GM19351 (cell line): ENCODE measurements around the gene JAG1.

Source experiments
- ATAC-seq: cut with Tn5 transposase; IDR thresholded peaks from one replicate; pipeline ENCODE4 v1.9.1; 2021; ENCODE audit warnings: mild to moderate bottlenecking, moderate library complexity; ENCODE audit not compliant: unreplicated experiment

JAG1 gene

DNA sequence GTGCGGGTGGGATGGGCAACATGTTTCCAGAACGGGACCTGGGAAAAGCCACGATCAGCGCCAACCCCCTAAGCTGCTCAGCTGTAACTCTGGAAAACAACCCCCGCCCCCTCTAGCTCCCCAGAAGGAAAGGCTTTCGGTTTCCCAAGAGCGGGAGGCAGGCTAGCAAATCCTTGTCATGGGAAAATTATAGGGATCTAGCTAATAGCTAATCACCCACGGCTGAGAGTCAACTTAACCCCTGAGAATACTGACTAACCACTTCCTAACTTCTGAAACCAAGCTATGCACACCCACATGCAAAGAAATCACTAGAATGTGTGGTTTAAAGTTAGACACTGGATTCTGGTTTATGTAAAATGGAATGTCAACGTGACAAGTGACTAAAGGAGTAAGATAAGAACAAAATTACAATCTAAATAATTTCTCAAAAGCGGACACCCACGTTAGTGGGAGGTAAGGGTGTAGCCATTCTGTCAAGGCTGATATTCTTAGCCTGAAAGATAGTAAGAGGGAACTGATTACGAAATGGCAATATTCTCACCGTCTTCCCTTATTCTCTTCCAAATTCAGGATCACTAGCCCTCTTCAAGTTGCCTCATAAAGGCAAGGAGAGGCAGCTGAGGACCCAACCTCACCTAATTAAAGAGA, 20.1 kb downstream of the JAG1 start:
- ATAC-seq: peak; percentile 63

DNA sequence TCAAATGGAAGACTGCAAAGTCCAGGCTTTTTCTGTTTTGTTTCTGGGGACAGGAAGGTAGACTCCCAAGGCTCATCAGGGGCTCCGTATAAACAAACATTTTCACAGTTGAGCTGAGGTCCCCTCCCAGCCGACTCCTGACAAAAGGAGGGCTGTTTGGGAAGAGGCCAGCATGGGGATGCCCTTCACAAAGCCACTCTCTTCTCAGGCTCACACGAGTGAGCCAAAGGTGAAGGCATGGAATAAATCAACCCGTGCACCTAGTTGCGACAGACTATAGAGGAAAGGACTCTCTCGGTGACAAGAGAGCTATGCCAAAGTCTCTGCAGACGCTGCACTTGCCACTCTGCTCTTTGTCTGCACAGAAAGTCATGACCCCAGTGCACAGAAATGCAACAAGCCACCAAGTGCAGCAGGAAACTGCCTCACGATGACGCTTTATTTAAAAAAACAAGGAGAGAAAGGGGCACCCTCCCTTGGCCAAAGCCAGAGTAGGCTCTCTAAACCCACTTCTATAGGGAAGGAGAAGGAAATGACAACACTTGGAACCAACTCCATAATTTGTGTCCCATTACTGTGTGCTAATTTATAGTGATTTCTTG, 21.0 kb downstream of the JAG1 start:
- no peak for ATAC-seq

DNA sequence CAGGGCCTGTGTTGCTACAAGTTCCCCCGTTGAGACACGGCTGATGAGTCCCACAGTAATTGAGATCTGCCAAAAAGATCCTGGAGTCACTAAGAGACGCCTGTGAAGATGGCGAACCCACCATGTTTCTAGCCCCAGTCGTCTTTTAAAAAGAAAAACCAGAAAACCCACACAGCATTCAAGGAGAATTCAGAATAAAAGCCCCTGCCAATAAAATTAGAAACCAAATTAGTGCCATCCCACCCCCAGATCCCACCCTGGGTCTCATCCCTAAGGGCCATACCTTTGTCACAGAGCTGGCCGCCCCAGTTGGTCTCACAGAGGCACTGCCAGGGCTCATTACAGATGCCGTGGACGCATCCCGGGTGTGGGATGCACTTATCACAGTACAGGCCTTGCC, 21.6 kb downstream of the JAG1 start:
- ATAC-seq: no peak

DNA sequence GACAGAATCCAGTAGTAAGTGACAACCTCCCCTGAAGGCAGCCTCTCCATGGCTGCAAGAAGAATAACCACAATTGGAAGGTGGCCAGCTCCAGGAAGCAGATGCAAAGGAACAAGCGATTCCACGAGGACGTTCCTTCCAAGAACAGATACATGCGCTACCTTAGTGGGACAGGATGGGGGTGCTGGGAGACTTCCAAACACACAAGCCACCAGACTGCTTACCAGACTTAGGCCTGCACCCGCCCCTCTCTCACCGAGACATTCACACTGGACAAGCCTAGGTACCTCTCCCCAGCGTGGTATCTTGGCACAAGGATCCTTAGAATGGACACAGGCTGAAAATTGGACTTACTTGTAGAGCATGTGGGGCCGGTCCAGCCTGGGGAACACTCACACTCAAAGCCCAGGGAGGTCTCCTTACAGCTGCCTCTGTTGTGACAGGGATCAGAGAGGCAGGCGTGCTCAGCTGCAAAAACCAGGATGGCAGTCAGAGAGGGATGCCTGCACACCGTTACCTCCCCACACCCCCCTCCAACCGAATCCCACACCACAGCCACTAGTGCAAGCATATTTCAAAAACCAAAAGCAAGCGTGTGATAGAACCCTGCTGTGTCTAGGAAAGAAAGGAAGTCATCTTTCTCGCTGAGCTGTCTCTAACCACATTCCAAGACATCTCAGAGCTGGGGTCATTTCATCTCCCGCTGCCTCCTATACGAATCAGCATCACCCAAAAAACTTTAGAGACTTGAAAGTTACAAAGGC, 22.4 kb downstream of the JAG1 start:
- no peak for ATAC-seq

DNA sequence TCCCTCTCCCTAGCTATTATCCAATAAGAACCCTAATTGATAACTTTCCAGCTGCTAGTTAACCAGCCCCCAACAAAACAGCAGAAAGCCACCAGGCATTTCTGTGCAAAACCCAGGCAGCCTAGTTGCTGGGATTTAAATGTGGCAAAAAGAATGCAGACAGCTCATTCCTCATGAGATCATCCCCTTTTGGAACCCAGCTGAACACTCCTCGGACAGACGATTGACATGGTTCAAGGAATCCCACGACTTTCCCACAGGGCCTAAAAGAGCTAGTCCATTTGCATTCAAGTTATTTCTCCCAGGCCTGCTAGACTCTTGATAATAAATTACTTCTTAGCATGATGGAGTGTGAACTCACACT, 24.0 kb downstream of the JAG1 start:
- ATAC-seq: no peak

DNA sequence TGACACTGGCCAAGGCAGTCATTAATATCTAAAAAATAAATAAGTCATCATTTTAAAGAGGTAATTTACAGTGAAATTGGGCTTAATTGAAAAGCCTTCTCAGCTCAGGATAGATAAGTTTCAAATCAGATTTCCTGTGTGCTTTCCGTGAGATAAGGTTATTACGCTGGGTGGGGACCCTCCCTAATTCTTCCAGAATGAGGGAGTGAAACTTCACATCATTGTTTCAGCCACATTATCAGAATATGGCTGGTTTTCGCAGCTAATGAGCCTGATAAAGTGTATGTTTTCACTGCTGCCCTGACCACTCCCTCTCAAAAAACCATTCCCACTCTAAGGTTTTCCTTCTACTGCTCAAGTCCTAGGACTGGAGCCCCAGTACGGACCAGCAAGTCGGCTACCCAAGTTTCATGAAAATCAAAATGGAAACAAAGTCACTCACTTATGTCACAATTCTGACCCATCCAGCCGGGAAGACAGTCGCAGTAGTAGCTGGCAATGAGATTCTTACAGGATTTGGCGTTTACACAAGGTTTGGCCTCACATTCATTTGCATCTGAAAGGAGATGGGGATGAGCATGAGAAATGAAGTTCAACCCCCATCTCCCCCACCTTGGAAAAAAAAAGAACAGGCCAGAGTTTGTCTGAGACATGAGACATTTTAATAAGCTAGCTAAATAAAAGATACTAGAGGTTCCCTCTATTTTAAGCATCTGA, 24.6 kb downstream of the JAG1 start:
- ATAC-seq: no peak

DNA sequence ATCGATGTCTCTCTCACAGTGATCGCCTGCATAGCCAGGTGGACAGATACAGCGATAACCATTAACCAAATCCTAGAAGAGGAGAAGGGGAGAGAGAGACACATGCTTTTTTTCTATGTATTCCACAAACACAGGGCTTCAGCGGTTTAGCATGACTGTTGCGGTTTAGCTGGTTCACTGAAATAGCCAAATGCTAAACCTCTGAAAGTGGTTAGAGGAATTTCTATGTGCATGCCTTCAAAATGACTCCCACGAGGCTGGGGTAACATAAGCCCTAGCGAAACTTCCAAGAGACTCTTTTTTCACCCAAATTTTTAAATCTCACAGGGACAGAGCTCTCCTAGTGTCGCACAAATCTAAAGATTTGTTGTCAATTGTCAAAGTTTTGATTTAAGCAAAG, 25.1 kb downstream of the JAG1 start:
- no peak for ATAC-seq

DNA sequence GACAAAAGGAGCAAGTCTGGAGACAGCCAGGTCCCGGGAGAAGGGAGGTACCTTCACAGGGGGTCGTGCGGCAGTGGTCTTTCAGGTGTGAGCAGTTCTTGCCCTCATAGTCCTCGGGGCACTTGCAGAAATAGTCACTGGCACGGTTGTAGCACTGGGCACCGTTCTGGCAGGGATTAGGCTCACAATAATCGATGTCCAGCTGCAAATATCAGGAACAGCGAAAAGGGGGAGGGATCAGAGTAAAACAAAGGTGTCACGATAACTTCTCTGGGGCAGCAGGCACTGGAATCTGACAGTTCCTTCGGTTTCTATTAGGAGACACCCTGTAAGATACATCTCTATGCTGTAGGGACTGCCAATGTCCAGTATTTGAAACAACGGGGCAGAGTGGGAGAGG, 25.9 kb downstream of the JAG1 start:
- no peak for ATAC-seq

DNA sequence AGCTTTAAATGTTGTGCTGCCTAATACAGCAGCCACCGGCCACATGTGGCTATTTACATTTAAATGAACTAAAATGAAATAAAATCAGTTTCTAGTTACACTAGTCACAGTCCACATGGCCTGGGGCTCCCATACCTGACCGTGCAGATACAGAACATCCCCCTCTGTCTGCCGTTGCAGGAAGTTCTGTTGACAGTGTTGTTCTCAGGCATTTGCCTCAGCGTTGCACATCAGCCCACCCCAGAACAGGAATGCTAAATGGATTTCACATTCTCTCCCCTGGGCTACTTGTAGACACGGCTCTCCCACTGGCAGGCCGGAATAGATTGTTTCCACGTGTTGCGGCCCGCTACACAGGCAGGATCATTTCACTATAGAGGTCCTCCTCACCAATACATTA, 26.3 kb downstream of the JAG1 start:
- no peak for ATAC-seq

DNA sequence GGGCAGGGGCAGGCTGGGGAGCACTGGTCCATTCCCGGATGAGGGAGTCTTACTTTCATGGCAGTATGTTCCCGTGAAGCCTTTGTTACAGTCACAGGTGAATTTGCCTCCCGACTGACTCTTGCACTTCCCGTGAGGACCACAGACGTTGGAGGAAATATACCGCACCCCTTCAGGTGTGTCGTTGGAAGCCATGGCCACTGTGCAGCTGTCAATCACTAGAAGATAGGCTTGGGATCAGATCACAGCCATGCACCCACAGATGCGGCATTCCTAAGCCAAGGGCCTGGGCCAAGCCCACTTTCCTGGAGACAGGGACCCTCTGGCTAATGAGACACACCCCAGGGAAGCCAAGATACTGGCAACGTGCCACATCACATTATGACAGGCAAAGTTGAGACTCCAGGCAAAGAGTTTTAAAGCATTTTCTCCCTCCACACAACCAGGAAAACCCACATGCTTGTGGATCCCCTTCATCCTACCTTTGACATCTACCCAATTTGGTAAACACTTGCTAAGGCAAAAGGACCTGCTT, 26.8 kb downstream of the JAG1 start:
- ATAC-seq: no peak

DNA sequence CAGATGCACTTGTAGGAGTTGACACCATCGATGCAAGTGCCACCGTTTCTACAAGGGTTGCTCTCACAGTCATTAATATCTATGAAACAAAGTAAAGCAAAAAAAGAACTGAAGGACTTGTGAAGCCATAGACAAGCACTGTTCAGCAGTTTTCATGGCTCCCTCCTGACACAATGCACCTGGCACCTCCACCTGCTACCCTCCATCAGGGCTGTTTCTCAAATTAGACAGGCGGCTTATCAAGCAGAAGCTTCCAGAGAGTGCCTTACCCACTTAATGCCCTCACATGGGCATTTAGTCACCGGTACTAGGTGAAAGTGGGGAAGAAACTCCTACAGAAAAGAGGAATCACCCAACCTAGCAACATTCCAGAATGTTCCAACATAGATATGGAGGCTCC, 27.8 kb downstream of the JAG1 start:
- ATAC-seq: no peak

DNA sequence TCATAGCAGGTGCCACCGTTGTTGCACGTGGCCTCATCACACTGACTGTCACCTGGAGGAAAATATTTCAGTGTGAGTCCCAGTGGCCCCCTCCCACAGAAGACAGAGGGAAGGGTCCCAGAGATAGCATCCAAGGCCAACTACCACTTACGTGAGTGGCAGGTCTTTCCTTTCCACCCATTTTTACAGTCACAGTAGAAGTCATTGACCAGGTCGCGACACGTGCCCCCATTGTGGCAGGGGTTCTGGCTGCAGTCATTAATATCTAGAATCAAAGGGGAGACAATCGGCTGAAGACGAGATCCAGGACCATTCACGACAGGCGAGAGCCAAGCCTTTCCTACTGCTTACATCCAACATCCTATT, 28.6 kb downstream of the JAG1 start:
- no peak for ATAC-seq

DNA sequence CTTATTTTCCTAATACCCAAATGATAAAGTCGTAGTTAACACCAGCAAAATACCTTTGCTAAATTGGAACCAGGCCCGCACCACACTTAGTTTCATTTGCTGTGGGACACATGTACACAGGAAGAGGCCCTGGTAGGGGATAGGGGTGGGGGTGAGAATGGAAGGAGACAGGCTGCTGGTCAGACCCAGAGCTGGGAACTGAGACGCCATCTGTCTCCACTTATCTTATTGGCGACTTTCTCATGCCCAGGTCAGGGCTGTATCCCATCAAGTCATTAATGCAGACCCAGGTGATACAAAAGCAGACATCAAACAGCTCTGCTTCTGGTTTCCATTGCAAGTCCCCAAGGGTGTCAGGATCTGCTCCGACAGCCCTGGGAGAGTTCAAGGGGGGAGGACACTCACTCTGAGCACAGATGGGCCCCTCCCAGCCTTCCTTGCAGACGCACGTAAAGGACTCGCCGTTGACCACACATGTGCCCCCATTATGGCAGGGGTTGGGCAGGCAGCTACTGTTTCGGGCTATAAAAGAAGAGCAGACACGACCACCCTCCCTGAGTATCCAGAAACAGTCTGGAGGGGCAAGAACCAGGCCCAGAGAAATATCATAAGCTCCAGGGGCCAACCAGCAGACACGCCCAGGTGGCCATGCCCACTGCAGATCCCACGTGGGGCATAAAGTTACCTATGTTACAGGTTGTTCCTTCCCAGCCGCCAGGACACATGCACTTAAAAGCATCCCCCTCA, 29.2 kb downstream of the JAG1 start:
- ATAC-seq: peak; percentile 56

DNA sequence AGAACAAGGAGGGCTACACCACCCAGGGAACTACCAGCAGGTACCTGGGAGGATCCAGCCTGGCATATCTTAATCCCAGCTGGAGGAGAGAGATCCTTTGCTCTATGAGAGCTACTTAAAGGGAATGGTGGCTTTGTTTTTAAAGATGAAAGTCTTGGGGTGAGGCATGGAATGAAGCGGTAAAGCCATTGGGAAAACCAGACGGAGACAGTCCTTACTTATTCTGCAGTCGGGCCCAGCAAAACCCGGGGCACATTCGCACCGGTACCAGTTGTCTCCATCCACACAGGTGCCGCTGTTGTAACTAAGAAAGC, 30.3 kb downstream of the JAG1 start:
- ATAC-seq: no peak

DNA sequence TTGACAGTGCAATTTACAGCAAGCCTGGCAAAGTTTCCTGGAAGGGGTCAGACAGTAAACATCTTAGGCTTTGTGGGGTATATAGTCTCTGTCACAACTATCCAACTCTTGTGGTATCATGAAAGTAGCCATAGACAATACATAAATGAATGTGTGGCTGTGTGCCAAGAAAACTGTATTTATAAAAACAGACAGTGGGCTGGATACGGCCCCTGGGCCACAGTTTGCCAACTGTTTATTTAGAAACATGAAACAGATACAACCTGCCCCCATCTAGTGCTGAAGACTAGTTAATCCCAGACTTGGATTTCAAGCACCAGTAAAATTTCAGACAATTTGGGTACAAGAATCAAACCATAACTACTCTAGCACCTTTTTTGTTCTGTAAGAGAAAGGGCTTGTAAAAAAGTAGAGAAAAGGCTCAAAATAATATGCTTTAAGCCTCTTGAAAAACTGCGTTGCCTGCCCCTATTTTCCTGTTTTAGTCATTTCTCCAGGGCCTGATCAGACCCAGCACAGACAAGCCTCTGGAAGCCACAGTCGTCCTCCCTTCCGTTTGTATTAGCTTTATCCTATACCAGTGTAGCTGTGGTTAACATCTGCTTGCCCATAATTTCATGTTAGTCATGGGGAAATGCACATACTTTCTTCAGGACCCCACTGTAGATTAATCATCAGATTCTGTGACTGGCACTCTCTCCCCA, 30.8 kb downstream of the JAG1 start:
- no peak for ATAC-seq

DNA sequence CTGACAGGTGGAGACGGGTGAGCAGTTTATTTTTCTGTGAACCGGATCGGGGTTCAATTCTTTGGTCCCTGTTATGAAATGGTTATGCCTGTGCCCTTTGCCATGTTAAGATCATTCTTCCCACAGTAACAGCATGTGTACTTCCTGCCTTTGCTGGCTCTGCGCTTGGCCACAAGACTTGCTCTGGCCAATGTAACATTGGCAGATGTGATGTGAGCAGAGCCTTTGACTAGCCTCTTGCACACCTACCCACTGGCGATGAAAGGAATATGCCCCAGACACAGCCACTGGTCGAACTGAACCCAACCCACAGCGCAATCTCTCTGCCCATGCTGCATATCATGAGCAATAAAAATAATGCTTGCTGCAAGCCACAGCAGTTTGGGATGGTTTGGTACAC, 31.9 kb downstream of the JAG1 start:
- ATAC-seq: no peak

DNA sequence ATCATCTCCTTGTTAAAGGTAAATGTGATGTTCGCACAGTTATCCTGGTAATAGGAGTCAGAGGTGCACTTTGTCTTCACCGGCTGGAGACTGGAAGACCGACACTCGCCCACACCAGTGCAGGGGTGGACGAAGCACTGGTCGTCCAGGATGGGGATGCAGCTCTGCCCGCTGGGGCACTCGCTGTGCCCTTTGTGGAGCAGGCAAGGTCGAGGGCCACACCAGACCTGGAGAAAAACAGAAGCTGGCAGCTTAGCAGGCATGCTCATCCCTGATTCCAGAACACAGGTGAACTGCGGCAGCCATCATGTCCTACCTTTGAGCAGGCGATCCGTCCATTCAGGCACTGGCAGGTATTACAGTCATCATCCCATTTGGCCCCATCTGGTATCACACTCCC, 32.3 kb downstream of the JAG1 start:
- ATAC-seq: no peak

DNA sequence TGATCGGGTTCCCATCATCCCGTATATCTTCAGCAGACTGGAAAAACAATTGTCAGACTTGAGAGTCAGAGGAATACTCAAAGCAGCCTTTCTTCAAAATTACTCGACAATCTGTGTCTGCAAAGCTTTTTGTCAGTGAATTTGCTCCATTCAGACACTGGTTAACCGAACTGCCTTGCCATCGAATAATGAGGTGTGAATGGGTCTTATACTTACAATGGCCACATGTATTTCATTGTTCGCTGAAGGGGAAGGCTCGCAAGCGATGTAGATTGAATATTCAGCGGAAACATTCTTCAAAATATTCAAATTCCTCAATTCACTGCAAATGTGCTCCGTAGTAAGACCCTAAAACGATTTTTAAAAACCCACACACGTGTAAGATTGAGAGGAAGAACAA, 32.9 kb downstream of the JAG1 start:
- ATAC-seq: no peak

DNA sequence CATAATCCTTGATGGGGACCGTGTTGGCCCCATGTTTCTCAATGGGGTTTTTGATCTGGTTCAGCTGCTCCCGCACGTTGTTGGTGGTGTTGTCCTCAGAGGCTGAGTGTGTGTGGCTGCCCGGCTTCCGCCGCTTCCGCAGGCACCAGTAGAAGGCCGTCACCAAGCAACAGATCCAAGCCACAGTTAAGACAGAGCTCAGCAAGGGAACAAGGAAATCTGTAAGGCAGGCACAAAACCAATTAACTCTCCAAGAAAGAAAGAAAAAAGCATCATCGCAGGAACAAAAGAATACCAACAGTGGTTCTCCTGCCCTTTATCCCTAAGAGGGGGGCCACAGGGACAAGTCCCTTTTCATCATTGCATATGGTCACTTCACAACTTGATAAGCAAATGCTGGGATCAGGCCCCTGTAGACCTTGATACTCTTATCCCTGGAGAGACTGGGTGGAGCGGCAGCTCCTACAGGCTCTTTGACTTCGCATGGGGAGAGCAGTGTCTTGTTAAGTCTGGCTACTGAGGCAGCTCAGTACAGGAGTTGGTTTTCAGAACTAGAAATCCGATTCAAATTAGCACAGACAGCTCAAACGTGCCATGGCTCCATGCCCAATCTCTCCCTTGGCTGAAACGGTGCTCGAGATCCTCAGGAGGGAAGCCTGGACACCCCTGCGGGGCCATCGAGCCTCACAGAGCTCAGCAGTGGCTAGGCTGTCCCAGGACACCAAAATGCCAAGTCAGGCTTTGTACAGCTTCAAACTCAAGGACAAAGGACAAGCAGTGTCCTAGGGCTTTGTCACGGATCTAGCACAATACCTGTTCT, 33.9 kb downstream of the JAG1 start:
- no peak for ATAC-seq
